ENCODE results near the gene UNC5CL.

Gene UNC5CL, protein sequence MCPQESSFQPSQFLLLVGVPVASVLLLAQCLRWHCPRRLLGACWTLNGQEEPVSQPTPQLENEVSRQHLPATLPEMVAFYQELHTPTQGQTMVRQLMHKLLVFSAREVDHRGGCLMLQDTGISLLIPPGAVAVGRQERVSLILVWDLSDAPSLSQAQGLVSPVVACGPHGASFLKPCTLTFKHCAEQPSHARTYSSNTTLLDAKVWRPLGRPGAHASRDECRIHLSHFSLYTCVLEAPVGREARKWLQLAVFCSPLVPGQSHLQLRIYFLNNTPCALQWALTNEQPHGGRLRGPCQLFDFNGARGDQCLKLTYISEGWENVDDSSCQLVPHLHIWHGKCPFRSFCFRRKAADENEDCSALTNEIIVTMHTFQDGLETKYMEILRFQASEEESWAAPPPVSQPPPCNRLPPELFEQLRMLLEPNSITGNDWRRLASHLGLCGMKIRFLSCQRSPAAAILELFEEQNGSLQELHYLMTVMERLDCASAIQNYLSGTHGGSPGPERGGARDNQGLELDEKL

DNA sequence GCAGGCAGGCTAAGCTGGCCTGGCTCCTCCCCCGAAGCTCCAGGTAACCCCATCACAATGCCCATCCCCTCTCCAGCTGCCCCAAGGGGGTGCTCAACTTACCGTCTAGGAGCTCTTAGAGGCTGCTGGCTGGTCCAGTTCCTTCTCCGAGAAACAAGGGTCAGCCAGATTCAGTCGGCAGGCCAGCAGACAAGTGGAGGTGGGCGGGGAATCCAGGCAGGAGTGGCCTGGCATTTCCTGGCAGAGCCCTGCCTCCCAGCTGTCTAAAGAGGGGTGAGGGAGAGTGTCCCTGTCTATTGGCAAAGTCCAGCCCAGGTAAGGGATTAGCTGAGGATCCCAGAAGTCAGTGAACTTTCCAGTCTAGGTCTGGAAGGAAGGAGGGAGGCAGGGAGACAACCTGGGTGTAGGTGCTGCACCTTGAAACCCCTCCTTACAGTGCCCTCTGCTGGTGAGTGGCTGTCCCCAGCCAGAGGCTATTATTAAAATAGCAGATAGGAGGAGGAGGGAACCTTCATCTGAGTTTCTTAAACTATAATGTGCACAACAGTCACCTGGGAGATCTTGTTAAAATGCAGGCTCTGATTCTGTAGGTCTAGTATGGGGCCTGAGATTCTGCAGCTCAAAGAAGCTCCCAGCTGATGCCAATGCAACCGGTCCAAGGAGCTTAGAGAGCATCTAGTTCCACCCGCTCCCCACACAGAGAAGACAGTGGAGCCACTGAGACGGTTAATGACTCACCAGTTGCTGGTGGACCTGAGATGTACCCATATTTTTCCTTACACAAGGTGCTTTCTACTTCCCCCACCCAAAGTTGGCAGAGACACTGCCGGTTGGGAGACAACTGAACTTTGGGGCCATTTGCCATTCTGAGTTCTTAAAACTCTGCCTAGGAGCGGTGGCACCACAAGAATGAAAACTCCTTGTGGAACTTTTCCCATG, at the start of gene UNC5CL:
Gene UNC5CL (minus strand): TSS at position 162 of the 939 bp plus-strand sequence. CDS start 4,147 bp downstream, outside the sequence.
- in situ Hi-C loops (cut with HindIII; ENCODE audit: low sequenced_read_pairs), result no loop called here

DNA sequence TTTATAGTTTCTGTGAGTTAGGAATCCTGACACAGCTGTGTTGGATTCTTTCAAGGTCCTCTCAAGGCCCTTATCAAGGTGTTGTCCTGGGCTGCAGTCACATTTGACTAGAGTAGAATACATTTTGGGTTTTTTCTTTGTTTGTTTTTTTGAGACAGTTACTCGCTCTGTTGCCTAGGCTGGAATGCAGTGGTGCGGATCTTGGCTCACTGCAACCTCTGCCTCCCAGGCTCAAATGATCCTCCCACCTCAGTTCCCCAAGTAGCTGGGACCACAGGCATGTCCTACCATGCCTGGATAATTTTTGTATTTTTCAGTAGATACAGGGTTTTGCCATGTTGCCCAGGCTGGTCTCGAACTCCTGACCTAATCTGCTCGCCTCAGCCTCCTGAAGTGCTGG, 49.4 kb upstream of the UNC5CL start:
- in situ Hi-C loops (cut with HindIII; ENCODE audit: low sequenced_read_pairs), result loop anchor here (25.0 kb wide), 1 partner anchor 99 kb away; no protein-coding TSS in a partner anchor

DNA sequence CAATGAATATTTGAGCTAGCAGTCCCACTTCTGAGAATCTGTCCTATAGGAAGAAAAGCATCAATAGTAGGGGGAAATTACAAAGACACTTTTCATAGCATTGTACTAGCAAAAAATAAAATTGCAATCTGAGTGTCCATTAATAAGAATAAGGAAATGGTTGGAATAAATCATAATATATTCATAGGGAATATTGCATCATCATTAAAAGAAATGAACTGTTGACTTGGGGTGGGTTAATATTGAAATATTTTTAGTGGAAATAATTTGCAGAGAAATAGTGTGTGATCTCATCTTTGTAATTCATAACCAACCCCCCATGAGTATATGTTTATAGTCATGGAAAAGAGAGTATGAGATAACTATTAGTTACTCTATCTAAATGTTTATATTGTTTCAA, 46.2 kb upstream of the UNC5CL start:
- in situ Hi-C loops (cut with HindIII; ENCODE audit: low sequenced_read_pairs), result loop anchor here (25.0 kb wide), 1 partner anchor 102 kb away; no protein-coding TSS in a partner anchor

DNA sequence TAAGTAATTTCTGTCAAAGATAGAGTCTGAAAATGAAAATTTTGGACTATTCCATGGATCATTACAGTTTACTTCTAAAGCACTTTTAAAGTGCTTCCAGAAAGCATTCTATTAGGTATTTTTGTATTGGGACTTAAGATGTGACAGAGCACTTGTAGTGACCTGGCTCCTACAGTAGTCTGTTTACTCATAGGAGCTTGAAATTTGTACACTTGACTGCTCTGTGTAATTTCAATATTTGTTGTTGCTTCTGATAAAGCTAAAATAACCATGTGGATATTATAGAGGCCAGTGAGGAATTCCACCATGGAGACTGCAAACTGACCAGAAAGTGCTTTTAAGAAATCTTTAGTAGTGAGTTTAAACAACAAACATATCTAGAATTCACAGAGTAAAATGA, 44.1 kb upstream of the UNC5CL start:
- in situ Hi-C loops (cut with HindIII; ENCODE audit: low sequenced_read_pairs), result loop anchor here (25.0 kb wide), 1 partner anchor 104 kb away; no protein-coding TSS in a partner anchor

DNA sequence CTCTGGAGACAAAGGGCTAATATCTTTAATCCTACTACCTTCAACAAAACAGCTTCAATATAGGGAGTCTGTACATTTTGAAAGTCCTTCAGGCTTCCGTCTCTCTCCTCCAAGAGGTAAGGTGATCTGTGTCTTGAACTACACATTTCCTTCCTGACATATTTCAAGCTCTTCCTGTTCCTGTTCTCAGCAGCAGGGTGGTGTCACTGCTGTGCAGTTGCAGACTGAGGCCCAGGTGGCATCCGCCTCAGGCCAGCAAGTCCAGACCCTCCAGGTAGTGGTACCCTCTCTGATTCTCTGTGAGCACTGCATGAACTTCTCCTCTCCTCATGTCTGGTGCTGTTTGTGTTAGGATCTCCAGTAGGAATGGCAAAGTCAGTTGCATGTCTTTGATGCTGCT, 41.6 kb upstream of the UNC5CL start:
- in situ Hi-C loops (cut with HindIII; ENCODE audit: low sequenced_read_pairs), result loop anchor here (25.0 kb wide), 1 partner anchor 107 kb away; no protein-coding TSS in a partner anchor

DNA sequence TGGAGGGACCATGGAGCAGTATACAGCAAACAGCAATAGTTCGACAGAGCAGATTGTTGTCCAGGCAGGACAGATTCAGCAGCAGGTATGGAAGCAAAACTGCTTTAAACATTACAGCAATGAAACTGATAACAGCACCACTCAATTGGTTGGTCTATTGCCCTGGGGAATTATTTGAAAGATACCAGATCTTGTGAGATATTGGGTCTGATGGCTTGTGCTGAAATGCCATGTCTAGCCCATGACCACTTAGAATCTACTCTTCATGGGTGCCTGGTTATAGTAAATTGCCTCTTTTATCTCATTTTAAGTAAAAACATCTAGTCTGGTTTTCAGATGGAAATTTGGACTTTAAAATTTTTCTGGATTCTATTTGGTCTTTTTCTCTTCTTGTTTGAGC, 40.1 kb upstream of the UNC5CL start:
- in situ Hi-C loops (cut with HindIII; ENCODE audit: low sequenced_read_pairs), result loop anchor here (25.0 kb wide), 1 partner anchor 108 kb away; no protein-coding TSS in a partner anchor

DNA sequence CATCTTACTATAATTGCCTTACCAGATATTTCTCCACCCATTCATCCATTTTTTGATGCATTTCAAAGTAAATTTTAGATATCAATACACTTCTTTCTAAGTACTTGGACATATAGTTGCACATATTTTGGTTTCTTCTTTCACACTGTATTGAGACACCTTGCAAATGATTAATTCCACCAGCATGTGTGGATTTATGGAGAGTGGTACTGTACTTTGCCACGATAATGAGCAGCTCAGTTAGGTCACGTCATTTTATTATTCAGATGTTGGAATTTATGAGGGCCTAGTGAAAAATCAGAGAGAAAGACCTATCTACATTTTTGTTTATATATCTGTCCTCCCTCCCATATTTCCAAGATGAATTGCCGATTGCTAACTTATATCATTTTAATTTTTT, 39.1 kb upstream of the UNC5CL start:
- in situ Hi-C loops (cut with HindIII; ENCODE audit: low sequenced_read_pairs), result loop anchor here (25.0 kb wide), 1 partner anchor 109 kb away; no protein-coding TSS in a partner anchor

DNA sequence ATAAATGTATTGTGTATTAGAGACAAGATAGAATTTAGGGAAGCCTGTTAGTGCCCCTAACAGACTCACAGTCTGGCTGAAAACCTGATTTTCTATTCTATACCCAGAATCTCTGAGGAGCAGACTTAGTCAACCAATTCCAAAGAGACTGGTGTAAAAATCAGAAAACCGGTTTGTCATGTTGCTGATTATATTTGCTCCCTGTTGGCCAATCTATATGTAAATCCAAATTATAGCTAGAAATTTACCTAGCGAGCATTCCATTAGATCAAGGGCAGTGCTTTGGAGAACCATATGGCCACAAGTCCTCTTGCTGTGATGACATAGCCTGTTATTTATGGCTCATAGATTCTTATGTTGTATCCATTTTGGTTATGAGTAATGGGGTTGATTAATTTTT, 38.5 kb upstream of the UNC5CL start:
- in situ Hi-C loops (cut with HindIII; ENCODE audit: low sequenced_read_pairs), result loop anchor here (25.0 kb wide), 1 partner anchor 110 kb away; no protein-coding TSS in a partner anchor

DNA sequence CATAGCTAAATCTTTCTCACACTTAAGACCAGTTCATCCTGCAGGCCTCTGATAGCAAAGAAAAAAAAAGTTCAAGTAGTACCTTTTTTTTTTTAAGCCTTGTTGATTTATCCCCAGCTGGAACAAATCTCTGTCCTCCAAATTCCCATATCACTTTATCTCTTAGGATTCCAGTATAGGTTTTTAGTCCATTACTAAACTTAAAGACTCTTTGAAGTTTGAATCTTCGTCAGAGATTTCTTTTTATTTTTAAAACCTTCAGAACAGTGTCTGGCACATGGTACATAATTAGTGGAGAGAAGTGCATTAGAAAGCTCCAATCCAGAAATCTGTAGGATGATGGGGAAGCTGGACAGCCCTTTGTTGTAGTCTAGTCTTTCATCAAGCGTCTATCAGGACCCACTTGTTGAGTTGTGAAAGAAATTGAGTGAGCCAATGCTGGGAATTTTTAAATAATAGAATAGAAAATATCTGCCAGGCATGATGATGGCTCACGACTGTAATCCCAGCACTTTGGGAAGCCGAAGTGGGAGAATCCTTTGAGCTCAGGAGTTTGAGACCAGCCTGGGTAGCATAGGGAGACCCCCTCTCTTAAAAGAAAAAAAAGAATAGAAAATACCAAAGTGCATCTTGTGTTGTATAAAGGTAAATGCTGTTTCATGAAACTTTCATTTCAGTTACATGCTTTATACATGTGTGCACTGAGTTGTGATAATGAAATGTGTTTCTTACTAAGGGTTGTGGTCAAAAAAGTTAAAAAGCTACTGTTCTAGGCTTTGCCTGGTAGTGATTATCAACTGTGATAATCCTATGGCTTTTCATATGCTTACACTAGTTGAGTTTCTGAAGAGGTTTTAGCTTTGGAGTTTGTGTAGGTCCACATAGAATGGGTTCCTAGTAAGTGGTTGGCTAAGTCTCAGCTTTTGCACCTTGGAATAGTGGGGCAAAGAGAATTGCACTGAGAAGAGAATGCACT, 36.9 kb upstream of the UNC5CL start:
- in situ Hi-C loops (cut with HindIII; ENCODE audit: low sequenced_read_pairs), result loop anchor here (25.0 kb wide), 1 partner anchor 111 kb away; no protein-coding TSS in a partner anchor

DNA sequence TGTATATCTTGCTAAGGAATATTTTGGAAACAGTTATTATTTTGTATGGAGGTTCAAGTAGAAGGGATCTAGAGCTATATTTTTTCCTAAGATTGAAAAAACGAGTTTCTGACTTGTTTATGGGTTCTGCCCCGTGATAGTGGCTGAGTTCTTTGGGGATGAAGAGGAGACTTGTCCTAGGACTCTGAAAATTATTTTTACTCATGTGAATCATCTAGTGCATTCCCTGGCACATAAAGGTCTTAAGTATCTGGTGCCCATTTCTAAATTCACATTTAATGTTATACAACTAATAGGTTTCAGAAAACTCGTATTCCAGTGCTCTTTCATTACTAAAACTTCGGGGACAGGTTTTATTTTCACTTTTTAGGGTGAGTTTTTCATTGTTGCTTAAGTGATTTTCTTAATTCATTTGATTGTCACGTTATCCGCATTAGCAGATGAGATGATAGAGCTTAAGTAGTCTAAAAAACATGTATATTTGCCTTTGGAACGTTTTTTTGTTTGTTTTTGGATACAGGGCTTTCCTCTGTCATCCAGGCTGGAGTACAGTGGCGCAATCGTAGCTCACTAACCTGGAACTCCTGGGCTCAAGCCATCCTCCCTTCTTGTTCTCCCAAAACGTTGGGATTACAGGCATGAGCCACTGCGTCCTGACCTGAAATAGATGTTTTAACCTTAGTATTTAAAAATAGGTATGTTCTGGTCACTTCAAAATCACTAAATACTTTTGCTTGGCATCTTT, 35.8 kb upstream of the UNC5CL start:
- in situ Hi-C loops (cut with HindIII; ENCODE audit: low sequenced_read_pairs), result loop anchor here (25.0 kb wide), 1 partner anchor 112 kb away; no protein-coding TSS in a partner anchor

DNA sequence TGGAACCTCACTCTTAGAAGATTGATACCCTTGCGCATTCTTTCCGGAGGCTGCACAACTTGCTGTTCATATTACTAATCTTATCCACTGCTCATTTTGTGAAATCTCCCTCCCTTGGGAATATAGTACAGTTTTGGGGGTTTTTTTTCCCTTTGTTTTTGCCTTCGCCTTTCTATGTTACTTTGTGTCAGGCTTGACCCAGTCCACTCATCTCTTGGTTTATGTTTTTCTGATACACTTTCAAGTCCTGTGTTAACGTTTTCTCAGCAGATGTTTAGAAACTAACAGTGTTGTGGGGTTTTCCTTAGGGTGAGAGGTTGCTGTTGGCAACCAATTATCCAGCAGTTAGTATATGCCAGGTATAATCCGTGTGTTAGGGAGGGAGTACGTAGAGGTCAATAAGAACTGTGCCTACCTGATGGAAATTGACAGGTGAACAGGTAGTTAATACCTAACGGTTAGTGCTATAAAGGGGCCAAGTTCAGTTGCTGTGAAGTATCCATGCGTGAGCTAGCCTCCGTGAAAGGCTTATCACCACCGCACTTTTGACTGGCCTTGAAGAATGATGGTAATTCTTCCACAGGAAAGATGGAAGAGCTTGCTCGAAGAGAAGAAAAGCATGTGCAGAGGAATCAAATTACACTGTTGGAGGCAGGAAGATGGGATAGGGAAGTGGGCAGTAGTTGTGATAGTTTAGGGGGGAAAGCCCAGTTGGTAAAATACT, 35.1 kb upstream of the UNC5CL start:
- in situ Hi-C loops (cut with HindIII; ENCODE audit: low sequenced_read_pairs), result no loop called here

DNA sequence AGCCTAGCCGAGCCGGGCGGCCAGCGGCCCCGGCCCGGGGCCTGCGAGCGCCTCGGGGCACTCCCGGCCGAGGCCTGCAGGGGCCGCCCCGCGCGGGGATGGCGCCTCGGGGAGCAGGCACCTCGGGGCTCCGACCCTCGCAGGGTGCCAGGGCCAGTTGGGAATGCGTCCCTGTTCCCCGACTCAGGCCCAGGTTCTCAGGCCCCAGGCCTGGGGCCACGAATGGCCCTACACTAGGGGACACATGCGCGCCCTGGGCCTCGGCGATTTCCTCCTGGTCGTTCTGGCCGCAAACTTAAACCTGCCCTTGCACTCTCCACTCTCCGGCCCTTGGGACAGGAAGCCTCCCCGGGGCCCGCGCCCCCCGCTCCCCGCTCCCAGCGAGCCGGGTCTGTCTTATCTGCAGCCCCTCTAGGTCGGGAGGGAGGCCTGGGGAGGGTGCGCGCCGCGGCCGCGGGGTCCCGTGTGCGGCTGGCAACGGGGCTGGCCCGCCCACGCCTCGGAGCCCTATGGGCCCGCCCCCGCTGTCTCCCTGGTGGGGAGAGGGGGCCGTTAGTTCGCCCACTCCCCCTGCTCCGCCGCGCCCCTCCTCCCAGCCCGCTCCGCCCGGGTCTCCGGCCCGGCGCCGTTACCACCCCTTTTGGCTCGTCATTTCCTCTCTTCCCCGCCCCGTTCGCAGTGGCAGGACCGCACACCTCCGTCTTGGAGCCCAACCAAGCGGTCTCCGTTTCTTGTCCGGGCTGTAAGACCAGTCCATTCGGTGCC, 34.4 kb upstream of the UNC5CL start:
- in situ Hi-C loops (cut with HindIII; ENCODE audit: low sequenced_read_pairs), result no loop called here

DNA sequence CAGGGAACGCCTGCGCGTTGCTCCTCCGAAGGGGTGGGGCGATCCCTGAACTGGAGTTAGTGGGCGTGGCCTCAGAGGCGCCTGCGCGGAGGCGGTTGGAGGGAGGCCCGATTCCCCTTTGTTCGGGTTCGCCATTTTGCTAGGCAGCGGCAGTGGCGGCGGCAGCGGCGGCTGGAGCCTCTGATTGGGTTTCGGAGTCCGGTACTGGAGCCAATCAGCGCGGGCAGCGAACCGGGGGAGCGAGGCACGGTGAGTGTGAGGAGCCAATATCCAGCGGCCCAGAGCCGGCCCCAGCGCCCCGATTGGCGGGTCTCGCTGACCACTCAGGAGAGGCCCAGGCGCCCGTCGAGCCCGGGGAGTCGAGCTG, 33.8 kb upstream of the UNC5CL start, which contains the start of gene NFYA:
Gene NFYA (plus strand): TSS at position 139 of the 367 bp plus-strand sequence. CDS start 6,116 bp downstream, outside the sequence.
- in situ Hi-C loops (cut with HindIII; ENCODE audit: low sequenced_read_pairs), result no loop called here

DNA sequence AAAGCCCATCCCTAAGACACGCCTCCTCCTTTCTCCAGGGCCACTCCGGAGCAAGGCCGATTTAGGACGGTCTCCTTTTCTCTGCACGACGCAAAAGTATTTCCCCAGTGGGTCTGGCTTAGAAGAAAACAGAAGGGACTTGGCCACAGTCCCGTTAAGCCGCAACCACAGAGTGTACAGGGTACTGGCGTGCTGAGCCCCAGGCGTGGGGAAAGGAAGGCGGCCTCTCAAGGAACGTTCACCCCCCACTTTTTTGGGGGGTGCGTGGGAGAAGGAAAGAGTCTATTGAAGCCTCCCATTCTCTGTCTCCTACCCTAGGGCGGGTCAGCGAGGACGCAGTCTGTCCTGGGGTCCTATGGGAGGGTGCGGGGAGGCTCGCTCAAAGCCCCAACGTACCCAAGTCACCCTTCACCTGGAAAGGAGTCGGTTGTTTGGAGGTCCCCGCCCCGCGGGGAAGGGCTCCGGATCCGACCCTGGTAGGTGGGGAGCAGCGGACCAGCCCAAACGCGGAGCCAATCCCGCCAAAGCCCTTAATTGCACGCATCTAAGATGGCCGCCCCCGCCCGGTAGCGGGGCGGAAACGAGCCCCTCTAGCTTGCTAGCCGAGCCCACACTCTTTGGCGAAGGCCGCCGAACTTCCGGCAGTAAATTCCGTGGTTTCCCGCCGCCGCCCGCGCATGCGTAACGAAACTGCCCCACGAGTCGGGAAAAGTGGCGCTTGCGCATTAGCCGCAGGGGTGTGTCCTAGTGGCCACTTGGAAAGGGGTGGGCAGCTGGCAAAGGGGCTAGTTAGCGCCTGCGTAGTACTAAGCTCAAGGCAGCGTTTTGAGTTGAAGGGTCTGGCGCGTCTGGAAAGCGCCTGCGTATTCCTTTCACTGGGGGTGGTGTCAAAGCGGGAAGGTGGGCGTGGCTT, 33.2 kb upstream of the UNC5CL start, which contains the start of gene OARD1:
Gene OARD1 (minus strand): TSS at position 434 of the 913 bp plus-strand sequence. CDS start 722 bp downstream, outside the sequence.
- in situ Hi-C loops (cut with HindIII; ENCODE audit: low sequenced_read_pairs), result no loop called here

DNA sequence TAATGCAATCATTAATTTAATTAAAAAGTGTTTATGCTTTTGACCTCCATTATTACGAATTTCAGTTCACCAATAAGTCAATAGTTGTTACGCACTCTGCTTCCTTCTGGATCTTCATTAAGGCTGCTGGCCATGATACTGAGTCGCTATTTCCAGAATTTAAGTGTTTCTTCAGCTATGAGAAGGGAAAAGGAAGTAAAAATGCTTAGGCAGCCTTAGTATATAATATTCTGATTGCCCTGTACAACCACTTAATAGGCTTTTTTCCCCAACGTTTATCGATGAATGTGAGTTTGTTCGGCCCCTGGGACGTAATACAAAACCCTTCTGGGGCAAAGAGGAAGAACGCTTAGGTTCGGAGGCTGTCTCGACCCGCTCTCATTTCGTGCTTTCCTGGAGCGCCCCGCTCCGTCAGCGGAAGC, 32.5 kb upstream of the UNC5CL start:
- in situ Hi-C loops (cut with HindIII; ENCODE audit: low sequenced_read_pairs), result no loop called here

DNA sequence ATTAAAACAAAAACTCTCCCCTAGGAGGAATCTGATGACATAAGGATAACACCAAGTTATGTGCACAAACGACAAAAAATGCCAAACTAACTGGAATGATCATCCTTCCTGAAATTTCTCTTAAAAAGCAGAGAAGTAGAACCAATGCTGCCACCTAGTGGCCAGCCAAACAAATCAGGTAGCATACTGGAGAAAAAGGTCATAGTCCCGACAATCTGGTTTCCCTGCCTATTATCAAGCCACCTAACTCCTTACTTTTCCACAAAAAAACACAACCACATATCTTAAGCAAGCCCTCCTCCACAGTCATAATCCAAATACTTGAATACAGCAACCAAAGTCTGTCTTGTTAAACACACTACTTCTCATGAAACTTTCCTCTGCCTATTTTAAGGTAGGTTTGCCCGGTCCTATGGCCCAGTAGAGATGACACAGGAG, 27.9 kb upstream of the UNC5CL start:
- in situ Hi-C loops (cut with HindIII; ENCODE audit: low sequenced_read_pairs), result no loop called here

All from DLD1 (cell line).